HT1080 (cell line): Measurements from ENCODE around the gene SETD1A. TPM values are rescaled to one million over a fixed set of nuclear protein-coding genes. Genes with fewer than 3 reads are reported as not detected.

Experiments
- DNase-seq: peaks from one replicate; pipeline ENCODE4 v3.0.0-alpha.2; 2015; ENCODE audit warnings: low read depth
- total RNA-seq: library from RNA; depleted of rRNA; stranded (reverse); fragments of >200 nt; shearing (Covaris generic); gene quantifications from 2 replicates; pipeline ENCODE4 v1.2.3, GENCODE V29; 2014

SETD1A gene
- total RNA-seq, 1 experiment from 2014 or later, result 5.3 TPM

DNA sequence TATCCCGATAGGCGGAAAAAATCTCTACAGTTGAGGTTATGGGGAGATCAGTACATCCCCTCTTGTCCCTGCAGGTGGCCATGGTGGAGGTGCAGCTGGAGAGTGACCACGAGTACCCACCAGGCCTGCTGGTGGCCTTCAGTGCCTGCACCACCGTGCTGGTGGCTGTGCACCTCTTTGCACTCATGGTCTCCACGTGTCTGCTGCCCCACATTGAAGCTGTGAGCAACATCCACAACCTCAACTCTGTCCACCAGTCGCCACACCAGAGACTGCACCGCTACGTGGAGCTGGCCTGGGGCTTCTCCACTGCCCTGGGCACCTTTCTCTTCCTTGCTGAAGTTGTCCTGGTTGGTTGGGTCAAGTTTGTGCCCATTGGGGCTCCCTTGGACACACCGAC, 4.4 kb upstream of the SETD1A start:
- DNase-seq, result no peak

DNA sequence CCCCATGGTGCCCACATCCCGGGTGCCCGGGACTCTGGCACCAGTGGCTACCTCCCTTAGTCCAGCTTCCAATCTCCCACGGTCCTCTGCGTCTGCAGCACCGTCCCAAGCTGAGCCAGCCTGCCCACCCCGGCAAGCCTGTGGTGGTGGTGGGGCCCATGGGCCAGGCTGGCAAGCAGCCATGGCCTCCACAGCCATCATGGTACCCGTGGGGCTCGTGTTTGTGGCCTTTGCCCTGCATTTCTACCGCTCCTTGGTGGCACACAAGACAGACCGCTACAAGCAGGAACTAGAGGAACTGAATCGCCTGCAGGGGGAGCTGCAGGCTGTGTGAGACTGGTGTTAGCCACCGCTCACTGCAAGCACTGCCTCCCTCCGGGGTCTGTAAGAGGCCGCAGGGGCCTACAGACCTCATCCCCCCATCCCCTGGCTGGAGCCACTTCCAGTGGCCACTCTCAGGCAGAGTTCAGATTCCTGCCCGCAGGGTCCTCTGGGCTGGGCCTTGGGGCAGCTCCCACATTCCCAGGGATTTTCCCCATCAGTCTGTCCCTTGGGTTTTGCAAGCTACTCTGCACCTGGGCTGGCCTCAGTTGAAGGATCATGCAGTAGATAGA, 3.9 kb upstream of the SETD1A start:
- DNase-seq, result peak; percentile 58

DNA sequence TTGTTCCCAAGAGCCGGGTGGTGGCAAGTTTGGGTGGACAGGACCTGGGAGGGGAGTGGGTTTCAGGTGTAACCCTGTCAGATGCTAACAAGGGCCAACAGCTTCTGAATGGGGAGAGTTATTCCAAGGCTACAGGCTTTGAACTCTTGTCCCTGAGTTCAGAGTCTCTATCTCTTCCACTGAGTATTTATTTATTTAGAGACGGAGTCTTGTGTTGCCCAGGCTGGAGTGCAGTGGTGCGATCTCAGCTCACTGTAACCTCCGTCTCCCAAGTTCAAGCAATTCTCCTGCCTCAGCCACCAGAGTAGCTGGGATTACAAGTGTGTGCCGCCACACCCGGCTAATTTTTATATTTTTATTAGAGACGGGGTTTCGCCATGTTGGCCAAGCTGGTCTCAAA, 2.6 kb upstream of the SETD1A start:
- no peak for DNase-seq

DNA sequence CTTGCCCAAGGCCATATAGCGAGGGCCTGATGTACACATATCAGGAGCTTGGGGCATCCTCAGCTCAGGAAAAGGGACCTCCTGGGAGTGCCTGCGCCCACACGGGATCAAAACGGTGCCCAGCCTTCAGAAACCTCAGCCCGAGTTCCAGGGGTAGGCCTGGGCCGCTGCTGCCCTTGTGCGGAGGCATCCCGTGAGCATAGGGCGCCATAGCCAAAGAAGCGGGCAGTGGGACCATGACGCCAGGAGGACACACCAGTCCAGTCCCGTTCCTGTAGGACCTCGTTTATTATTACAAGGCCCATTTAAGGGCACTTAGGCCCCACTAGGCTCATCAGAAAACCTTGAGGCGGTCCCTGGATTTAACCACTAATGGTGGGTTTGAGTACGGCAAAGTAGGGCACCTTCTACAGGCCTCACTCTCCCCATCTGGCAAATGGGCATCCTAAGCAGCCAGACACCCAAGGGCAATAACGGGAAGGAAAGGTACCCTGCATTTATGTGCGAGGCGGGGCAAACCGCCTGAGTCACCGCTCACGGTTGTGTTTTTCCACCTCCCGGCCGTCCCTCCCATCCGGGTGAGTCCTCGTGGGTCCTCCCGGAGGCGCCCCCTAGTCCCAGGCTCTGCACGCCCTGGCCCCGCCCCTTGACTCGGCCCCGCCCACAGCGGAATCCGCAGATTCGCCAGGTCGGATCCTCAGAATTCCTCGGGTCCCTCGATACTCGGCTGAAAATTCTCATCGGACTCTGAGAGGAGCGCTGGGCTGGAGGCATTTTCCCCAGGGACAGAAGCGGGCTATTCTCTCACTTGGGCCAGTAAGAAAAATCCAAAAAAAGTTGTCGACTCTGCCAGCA, 726 bp upstream of the SETD1A start:
- DNase-seq, result peak; percentile 90

DNA sequence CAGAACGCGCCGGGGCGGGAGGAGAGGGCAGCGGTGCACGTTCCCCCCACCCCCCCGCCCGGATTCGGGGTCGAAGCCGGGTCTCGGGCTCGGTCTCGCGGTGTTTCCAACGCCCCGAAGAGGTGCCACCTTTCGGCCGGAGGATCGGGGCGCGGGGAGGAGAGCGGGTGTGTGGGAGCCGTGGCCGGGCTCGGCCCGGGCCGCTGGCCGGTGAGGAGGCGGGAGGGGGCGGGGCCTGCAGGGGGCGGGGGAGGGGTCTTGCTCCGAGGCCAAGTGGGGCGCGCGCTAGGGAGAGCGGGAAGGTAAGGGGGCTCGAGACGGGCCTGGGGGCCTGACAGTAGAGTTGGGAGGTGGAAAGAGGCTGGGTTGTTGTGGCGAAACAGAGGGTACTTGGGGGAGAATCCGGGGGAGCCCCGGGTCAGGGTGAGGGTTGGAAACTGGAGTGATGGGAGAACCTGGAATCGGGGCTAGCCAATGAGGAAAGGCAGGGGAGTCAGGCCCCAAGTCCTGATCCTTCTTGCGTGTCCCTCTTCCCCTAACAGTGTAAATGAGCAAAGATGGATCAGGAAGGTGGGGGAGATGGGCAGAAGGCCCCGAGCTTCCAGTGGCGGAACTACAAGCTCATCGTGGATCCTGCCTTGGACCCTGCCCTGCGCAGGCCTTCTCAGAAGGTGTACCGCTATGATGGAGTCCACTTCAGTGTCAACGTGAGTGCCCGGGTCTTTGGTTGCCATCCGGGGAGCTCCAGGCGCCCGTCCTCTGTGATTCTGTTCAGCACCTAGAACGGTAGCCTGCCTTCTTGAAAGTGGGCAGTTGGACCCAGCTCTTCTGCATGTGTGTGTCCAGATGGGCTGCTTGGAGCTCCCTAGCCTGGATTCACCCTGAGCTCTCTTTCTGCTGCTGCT, 873 bp downstream of the SETD1A start:
- peak; percentile 23 for DNase-seq

DNA sequence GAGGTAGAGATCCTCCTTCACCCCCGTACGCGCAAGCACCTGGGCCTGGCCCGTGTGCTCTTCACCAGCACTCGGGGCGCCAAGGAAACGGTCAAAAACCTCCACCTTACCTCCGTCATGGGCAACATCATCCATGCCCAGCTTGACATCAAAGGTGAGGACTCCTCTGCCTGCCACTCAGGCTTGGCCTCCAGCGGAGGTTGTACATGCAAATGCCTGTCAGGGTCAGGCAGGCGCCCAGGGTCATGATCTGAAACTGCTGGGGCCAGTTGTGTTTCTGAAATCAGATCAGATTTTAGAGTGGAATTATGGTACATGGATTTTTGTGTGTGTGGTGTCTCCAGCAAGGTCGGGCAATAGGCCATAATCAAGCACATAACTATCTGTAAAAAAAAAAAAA, 3.8 kb downstream of the SETD1A start:
- no peak for DNase-seq

DNA sequence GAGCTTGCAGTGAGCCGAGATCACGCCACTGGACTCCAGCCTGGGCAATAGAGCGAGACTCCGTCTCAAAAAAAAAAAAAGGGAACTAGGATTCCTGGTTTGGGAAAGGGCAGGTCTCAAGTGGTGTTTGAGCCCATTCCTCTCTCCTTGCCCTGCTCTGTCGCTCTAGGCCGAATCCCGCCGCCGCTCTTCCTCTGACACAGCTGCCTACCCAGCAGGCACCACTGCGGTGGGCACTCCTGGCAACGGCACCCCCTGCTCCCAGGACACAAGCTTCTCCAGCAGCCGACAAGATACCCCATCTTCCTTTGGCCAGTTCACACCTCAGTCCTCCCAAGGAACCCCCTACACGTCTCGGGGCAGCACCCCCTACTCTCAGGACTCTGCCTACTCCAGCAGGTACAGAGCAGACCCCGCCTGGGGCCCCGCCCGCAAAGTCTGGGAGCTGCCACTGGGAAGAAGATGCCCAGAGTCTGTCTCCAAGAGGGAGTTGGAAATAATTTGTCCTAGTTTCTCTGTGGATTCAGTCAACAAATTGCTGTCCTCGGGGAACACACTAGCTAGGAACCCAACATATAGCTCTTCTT, 6.5 kb downstream of the SETD1A start:
- no peak for DNase-seq

DNA sequence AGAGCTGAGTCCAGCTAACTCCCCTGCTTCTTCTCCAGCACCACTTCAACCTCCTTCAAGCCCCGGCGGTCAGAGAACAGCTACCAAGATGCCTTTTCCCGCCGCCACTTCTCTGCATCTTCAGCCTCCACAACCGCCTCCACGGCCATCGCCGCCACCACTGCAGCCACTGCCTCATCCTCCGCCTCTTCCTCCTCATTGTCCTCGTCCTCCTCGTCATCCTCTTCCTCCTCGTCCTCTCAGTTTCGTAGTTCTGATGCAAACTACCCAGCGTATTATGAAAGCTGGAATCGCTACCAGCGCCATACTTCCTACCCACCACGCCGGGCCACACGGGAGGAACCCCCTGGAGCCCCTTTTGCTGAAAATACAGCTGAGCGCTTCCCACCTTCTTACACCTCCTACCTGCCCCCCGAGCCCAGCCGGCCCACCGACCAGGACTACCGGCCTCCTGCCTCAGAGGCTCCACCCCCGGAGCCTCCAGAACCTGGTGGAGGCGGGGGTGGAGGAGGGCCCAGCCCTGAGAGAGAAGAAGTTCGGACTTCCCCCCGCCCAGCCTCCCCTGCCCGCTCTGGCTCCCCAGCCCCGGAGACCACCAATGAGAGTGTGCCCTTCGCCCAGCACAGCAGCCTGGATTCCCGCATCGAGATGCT, 7.1 kb downstream of the SETD1A start:
- no peak for DNase-seq

DNA sequence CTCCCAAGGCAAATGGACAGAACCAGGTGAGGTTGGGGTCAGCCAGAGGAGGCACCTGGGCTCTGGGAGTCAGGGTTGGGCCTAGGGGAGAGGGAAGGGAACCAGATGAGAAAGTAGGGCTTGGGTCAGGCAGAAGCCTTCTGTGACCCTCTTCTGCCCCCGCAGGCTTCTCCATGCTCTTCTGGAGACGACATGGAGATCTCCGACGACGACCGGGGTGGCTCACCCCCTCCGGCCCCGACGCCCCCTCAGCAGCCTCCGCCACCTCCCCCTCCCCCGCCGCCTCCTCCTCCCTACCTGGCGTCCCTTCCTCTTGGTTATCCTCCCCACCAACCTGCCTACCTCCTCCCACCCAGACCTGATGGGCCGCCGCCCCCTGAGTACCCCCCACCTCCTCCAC, 7.9 kb downstream of the SETD1A start:
- no peak for DNase-seq

DNA sequence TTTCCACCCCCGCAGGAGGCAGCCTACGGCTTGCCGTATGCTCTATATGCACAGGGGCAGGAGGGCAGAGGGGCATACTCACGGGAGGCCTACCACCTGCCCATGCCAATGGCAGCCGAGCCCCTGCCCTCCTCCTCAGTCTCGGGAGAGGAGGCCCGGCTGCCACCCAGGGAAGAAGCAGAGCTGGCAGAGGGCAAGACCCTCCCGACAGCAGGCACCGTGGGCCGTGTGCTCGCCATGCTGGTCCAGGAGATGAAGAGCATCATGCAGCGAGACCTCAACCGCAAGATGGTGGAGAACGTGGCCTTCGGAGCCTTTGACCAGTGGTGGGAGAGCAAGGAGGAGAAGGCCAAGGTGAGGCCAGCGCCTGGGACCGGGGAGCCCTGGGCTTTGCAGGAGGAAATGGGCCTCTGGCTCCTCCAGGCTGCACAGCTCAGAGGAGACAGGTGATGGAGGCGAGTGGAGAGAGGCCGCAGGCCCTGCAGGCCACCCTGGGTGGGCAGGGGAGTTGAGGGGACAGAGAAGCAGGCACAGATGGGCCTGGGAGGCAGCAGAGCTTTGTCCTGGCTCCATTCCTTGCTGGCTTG, 8.6 kb downstream of the SETD1A start:
- no peak for DNase-seq

DNA sequence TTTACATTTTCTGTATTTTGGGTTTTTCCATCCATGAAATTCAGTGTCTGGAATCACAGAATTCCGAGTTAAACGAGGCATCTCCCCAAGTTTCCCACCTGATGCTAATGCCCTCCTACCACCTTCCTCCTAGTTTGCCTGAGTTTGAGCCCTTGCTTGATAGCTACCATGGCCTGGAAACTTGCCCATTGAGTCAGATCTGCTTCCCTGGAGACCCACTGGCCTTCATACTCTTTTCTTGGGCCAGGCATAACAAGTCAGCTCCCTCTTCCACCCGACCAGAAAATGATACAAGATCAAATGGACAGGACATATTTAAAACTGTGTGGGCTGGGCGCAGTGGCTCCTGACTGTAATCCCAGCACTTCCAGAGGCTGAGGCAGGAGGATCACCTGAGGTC, 10.2 kb downstream of the SETD1A start:
- no peak for DNase-seq

DNA sequence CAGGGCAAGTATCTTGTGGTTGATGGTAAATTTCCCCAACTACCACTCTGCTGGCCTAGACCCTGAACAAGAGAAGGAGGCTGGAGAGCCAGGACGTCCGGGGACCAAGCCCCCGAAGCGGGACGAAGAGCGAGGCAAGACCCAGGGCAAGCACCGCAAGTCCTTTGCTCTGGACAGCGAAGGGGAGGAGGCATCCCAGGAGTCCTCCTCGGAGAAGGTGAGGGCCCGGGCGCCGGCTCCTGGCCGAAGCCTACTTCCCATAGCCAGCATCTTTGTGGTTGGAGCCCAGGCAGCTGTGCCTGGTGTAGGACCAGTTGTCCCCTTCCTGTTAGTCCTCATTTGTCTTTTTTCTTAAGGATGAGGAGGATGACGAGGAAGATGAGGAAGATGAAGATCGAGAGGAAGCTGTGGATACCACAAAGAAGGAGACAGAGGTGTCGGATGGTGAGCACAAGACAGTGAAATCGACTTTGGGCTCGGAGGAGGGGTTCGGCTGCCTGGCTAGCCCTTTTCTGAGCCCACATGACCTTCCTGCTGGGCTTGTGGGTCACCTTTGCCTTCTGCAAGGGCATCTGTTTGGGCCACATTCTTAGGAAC, 11.8 kb downstream of the SETD1A start:
- no peak for DNase-seq

DNA sequence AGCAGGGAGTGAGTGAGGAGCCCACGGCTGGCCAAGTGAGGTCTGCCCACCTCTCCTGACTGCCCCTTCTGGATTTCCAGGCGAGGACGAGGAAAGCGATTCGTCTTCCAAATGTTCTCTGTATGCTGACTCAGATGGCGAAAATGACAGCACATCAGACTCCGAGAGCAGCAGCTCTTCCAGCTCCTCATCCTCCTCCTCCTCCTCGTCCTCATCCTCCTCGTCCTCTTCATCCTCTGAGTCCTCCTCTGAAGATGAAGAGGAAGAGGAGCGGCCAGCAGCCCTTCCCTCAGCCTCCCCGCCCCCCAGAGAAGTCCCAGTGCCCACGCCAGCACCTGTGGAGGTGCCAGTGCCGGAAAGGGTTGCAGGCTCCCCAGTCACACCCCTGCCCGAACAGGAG, 13.7 kb downstream of the SETD1A start:
- no peak for DNase-seq

DNA sequence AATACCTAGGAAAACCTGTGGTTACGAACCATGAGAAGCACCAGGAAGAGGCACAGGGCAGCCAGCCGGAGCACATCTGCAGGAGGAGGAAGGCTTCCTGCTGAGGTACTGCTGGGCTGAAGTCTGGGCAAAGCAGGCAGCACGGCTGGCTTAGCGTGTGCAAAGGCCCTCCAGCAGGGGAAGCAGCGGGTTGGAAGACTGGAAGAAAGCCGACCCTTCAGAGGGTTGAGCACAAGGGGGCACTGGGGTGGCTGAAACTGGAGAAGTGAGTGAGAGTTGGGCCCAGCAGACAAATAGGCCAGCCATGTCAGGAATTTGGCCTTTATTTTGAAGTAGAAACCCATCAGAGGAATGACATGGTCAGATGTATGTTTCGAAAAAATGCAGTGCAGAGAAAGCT, 15.3 kb downstream of the SETD1A start:
- DNase-seq, result peak; percentile 42

DNA sequence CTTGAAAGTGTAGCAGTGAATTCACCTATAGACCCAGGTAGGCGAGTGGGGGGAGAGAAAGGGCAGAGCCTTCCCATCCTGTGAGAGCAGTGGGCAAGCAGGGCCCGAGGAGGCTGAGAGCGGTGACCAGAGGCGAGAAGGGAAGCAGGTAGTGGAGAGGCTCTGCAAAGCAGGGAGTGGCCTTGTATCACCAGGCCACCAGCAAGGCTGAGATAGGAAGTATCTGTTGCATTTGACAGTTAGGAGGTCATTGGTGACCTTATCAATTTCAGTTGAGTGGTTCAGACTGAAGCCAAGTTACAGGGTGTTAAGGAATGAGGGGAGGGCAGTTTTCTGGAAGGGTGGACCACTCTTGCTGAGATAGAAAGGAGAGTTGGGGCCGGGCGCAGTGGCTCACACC, 16.8 kb downstream of the SETD1A start:
- DNase-seq, result no peak

DNA sequence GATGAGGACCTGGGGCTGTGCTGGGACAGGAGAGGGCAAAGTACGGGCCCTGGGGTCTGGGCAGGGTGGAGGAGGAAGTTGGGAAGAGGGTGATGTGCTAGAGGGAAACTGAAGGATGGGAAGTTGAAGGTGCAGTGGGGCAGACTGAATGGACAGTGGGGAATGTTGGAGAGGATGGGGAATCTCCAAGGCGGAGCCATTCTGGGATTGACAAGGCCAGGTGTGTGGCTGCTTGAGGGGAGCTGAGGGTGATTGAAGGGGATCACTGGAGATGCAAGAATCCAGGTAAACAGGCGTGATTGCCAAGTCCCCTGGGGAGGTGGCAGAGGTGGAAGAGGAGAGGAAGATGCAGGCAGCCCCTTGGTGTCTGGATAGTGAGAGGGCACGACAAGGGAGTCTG, 18.9 kb downstream of the SETD1A start:
- no peak for DNase-seq

DNA sequence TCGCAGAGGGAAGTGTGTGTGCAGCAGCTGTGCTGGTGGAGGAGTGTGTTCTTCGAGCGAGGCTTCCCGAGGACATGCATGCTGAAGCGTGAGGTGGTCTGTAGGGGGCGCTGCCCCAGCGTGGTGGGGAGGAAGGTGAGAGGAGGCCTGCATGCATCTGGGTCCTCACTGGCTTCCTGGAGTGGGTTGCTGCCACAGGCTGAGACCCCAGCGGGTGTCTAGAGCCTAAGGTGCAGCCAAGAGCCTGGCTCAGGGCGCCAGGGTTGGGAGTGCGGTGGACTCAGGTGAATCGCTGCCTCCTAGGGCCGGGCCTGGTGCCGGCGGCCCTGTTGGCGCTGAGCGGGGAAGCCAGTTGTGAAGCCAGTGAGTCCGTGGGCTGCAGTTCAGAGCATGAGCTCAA, 19.9 kb downstream of the SETD1A start:
- DNase-seq, result no peak

DNA sequence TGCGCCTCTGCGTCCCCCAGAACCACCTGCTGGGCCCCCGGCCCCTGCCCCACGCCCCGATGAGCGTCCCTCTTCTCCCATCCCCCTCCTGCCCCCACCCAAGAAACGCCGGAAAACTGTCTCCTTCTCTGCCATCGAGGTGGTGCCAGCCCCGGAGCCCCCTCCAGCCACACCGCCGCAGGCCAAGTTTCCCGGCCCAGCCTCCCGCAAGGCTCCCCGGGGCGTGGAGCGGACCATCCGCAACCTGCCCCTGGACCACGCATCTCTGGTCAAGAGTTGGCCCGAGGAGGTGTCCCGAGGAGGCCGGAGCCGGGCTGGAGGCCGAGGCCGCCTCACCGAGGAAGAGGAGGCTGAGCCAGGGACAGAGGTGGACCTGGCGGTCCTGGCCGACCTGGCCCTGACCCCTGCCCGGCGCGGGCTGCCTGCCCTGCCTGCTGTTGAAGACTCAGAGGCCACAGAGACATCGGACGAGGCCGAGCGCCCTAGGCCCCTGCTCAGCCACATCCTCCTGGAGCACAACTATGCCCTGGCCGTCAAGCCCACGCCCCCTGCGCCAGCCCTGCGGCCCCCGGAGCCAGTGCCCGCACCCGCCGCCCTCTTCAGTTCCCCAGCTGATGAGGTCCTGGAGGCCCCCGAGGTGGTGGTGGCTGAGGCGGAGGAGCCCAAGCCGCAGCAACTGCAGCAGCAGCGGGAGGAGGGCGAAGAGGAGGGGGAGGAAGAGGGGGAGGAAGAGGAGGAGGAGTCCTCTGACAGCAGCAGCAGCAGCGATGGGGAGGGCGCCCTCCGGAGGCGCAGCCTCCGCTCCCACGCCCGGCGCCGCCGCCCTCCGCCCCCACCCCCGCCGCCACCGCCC, 21.8 kb downstream of the SETD1A start:
- DNase-seq, result no peak

DNA sequence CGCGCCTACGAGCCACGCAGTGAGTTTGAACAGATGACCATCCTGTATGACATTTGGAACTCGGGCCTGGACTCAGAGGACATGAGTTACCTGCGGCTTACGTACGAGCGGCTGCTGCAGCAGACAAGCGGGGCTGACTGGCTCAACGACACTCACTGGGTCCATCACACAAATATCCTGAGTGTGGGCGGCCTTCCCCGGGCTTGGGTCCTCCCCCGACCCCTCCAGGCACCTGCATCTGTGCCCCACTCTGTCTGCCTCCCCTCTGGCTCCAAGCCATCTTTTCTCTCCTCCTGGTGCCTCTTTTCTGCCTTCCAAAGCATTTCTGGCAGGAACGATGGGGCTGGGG, 22.4 kb downstream of the SETD1A start:
- no peak for DNase-seq

DNA sequence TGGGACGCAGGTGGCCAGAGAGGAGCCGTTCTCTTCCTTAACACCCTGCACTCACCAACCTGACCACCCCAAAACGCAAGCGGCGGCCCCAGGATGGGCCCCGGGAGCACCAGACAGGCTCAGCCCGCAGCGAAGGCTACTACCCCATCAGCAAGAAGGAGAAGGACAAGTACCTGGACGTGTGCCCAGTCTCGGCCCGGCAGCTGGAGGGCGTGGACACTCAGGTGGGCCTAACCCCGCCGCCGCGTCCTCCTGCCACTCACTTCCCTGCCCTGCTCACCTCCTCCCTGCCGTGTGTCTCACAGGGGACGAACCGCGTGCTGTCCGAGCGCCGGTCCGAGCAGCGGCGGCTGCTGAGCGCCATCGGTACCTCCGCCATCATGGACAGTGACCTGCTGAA, 22.9 kb downstream of the SETD1A start:
- DNase-seq, result no peak
